ENCODE results near the gene FBXL2.

DNA sequence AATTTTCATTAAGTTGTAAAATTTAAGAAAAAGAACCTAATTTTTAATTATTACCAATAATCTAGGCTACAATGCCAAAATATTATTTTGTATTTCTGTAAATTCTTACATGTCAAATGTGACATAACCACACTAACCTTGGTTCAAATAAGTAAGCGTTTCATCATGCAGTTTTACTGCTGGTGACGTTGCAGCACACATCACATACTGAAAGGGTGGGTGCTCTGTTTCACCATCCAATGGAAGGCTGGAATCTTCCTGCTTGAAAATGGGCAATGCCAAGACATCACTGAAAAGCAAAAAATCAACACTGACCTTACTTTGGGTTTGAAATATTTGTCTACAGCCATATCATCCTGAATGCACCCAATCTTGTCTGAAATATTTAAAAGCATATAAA lies 148.2 kb downstream of the FBXL2 start:
- no peak for TF ChIP-seq EZH2phosphoT487 (IDR thresholded peaks at IDR 0.05; ENCODE audit: low read depth)
- TF ChIP-seq, protein P1, sequence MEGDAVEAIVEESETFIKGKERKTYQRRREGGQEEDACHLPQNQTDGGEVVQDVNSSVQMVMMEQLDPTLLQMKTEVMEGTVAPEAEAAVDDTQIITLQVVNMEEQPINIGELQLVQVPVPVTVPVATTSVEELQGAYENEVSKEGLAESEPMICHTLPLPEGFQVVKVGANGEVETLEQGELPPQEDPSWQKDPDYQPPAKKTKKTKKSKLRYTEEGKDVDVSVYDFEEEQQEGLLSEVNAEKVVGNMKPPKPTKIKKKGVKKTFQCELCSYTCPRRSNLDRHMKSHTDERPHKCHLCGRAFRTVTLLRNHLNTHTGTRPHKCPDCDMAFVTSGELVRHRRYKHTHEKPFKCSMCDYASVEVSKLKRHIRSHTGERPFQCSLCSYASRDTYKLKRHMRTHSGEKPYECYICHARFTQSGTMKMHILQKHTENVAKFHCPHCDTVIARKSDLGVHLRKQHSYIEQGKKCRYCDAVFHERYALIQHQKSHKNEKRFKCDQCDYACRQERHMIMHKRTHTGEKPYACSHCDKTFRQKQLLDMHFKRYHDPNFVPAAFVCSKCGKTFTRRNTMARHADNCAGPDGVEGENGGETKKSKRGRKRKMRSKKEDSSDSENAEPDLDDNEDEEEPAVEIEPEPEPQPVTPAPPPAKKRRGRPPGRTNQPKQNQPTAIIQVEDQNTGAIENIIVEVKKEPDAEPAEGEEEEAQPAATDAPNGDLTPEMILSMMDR (IDR thresholded peaks at IDR 0.05; ENCODE audit: low read depth, low read length), result no peak

All from OCI-LY3 (cell line).